ENCODE results near the gene MLLT3. TPM values are rescaled to one million over a fixed set of nuclear protein-coding genes. Genes with fewer than 3 reads are reported as not detected.

Gene MLLT3
- total RNA-seq, 1 donor from 2014 or later: 39.1 TPM

GRCh38 chr9:20377790-20378189, 244.5 kb downstream of the MLLT3 start:
- no peaks in the 10 kb centered on the region for H3K79me2 ChIP-seq (ENCODE audit: low read depth)
- H3K4me1 Mint-ChIP-seq: peaks cover 11% of the 10 kb centered on the region
- no peak for DNase-seq (ENCODE audit: low spot score)
- H3K9me3 ChIP-seq (ENCODE audit: low read depth): no peaks in the 10 kb centered on the region
- no peak overlapping the region for H3K9ac ChIP-seq
- H3K36me3 Mint-ChIP-seq: no peaks in the 10 kb centered on the region
- no peak overlapping the region for H3K4me3 Mint-ChIP-seq
- H3K27me3 Mint-ChIP-seq (ENCODE audit: insufficient read depth, low read depth): no peaks in the 10 kb centered on the region
- TF ChIP-seq, protein P1, sequence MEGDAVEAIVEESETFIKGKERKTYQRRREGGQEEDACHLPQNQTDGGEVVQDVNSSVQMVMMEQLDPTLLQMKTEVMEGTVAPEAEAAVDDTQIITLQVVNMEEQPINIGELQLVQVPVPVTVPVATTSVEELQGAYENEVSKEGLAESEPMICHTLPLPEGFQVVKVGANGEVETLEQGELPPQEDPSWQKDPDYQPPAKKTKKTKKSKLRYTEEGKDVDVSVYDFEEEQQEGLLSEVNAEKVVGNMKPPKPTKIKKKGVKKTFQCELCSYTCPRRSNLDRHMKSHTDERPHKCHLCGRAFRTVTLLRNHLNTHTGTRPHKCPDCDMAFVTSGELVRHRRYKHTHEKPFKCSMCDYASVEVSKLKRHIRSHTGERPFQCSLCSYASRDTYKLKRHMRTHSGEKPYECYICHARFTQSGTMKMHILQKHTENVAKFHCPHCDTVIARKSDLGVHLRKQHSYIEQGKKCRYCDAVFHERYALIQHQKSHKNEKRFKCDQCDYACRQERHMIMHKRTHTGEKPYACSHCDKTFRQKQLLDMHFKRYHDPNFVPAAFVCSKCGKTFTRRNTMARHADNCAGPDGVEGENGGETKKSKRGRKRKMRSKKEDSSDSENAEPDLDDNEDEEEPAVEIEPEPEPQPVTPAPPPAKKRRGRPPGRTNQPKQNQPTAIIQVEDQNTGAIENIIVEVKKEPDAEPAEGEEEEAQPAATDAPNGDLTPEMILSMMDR (IDR thresholded peaks at IDR 0.05): no peak
- TF ChIP-seq EZH2phosphoT487 (IDR thresholded peaks at IDR 0.05): no peak
- TF ChIP-seq EZH2 (IDR thresholded peaks at IDR 0.05): no peak
- H3K27ac Mint-ChIP-seq: no peak overlapping the region
- peaks cover 3% of the 10 kb centered on the region for H3K4me1 ChIP-seq
- no peaks in the 10 kb centered on the region for H3K27me3 ChIP-seq
- no peak overlapping the region for H3K27ac ChIP-seq
- H3K4me3 ChIP-seq: no peak overlapping the region
- H3K4me2 ChIP-seq: no peak overlapping the region
- no peak overlapping the region for H2AFZ ChIP-seq (replicated peaks)
- H3K36me3 ChIP-seq: no peaks in the 10 kb centered on the region
- no peaks in the 10 kb centered on the region for H3F3A ChIP-seq (ENCODE audit: low read depth)
- no peaks in the 10 kb centered on the region for H3K9me3 Mint-ChIP-seq
- H4K20me1 ChIP-seq (ENCODE audit: low read depth): no peaks in the 10 kb centered on the region

DNA sequence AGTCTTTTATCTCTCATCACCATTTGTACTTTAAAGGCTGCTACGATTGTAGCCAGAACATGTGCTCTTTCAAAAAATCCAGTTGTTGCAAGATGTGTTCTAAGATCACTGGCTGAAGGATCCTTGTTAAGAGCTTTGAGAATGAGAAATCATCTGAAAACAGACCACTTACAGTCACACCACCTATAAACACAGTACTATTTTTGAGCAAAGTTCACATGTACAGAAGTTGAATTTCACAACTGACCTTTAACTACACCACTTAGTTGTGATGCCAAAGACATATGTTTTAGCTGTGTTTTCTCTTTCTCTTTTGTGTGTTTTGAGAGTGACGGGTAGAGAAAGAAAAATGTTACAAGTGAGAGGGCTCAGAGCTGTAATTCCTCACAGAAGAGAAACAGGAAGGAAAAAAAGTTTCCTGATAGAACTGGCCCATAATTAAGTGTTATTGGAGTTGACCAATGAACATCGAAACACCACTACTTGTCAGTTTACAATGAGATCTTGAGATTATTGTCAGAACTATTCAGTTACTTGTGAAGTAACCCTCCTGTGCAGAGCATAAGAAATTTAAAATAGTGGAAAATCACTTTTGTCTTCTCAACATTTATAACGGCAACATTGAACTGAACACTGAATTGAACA, 245.4 kb downstream of the MLLT3 start:
- Histone ChIP-seq H3K27ac (no peak overlapping the region), H4K20me1 (ENCODE audit: low read depth) (no peaks in the 10 kb centered on the region), H2AFZ (replicated peaks) (no peak overlapping the region), H3K4me3 (no peak overlapping the region), H3K4me1 (no peaks in the 10 kb centered on the region), H3K36me3 (no peaks in the 10 kb centered on the region), H3K27me3 (no peaks in the 10 kb centered on the region), H3K9ac (no peak overlapping the region), H3K9me3 (ENCODE audit: low read depth) (no peaks in the 10 kb centered on the region), H3F3A (ENCODE audit: low read depth) (no peaks in the 10 kb centered on the region), H3K4me2 (no peak overlapping the region), H3K79me2 (ENCODE audit: low read depth) (no peaks in the 10 kb centered on the region)
- Mint-ChIP-seq H3K9me3 (peaks cover under 1% of the 10 kb centered on the region), H3K27ac (no peak overlapping the region), H3K36me3 (peaks cover under 1% of the 10 kb centered on the region), H3K27me3 (ENCODE audit: insufficient read depth, low read depth) (no peaks in the 10 kb centered on the region), H3K4me3 (no peak overlapping the region), H3K4me1 (peaks cover 6% of the 10 kb centered on the region)
- TF ChIP-seq EZH2 (IDR thresholded peaks at IDR 0.05) (no peak), EZH2phosphoT487 (IDR thresholded peaks at IDR 0.05) (no peak)
- TF ChIP-seq, protein P1 (IDR thresholded peaks at IDR 0.05): no peak
- no peak for DNase-seq (ENCODE audit: low spot score)

DNA sequence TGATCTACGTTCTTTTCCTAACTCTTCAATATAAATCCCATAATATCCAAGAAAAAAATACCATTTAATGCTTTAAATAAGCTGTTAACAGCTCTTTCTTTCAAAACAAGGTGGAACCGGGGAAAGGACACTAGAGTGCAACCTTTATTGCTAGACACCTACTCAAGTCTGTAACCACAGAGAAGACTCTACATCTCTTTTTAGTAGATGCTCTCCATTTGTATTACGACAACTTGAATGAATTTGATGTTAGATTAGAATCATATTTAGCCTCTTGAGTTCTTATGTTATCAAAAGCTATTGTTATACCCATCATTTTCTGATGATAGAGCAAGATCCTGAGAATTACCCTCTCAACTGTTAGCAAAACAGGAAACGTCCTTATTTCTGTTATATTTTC, 246.3 kb downstream of the MLLT3 start:
- Histone ChIP-seq H3K9ac (no peak overlapping the region), H3K4me3 (no peak overlapping the region), H3K27ac (no peak overlapping the region), H2AFZ (replicated peaks) (no peak overlapping the region), H3K4me2 (no peak overlapping the region), H4K20me1 (ENCODE audit: low read depth) (no peaks in the 10 kb centered on the region), H3K9me3 (ENCODE audit: low read depth) (no peaks in the 10 kb centered on the region), H3K27me3 (no peaks in the 10 kb centered on the region), H3F3A (ENCODE audit: low read depth) (no peaks in the 10 kb centered on the region), H3K36me3 (no peaks in the 10 kb centered on the region), H3K79me2 (ENCODE audit: low read depth) (no peaks in the 10 kb centered on the region), H3K4me1 (no peaks in the 10 kb centered on the region)
- peaks cover 6% of the 10 kb centered on the region for H3K4me1 Mint-ChIP-seq
- DNase-seq (ENCODE audit: low spot score): no peak
- no peaks in the 10 kb centered on the region for H3K27me3 Mint-ChIP-seq (ENCODE audit: insufficient read depth, low read depth)
- TF ChIP-seq, protein P1 (IDR thresholded peaks at IDR 0.05): no peak
- no peak for TF ChIP-seq EZH2phosphoT487 (IDR thresholded peaks at IDR 0.05)
- TF ChIP-seq EZH2 (IDR thresholded peaks at IDR 0.05): no peak
- no peak overlapping the region for H3K27ac Mint-ChIP-seq
- H3K36me3 Mint-ChIP-seq: peaks cover 8% of the 10 kb centered on the region
- peaks cover 3% of the 10 kb centered on the region for H3K9me3 Mint-ChIP-seq
- no peak overlapping the region for H3K4me3 Mint-ChIP-seq
